ENCODE data around the gene SLC25A23. TPM values are rescaled to one million over a fixed set of nuclear protein-coding genes. Genes with fewer than 3 reads are reported as not detected.
A peak's percentile ranks its signal among the peaks of the same experiment; 100 is the strongest.

The SLC25A23 gene
- total and polyA plus RNA-seq, 12 donors, result 53.4 to 126 (median 94.6) TPM

DNA sequence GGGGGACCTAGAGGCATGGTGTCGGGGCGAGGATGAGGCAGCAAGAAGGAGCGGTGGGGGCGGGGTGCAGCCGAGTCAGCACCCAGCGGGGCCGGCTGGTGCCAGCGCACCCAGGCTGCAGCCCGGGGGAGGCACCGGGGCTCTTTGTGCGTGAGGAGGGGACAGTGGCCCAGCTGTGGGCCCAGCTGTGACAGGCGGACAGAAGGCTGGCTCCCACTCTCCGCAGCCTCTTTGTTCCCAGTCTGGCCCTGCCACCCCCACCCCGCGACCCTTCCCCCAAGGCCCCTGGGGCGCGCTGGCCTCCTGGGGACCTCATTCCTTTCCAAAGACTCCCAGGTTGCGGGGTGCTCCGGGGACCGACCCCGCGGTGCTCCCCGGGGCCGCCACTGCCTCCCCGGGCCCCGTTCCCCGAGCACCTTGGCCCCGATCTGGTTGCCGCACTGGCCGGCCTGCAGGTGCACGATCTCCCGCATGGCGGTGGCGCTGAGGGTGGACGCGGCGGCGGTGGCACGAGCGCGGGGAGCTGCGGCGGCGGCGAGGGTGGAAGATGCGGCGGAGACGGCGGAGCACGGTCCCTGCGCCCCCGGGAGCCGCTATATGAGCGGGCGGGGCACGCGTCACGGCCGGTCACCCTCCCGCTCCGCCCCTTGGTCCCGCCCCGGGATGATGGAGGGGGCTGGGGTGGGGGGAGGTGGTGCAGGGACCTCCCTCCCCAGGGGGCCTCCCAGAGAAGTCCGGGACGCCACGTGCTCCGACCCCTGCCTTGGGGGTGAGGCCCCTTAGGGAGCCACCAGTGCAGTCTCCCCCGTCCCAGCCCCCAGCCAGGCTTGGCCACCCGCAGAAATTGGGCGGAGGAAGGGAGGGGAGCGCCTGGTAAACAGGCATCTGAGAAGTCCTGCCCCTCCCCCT, 42.4 kb upstream of the SLC25A23 start, which contains the start of gene TUBB4A:
TSS of gene TUBB4A (minus strand) at position 570 of the 909 bp plus-strand sequence. CDS start at position 473, 97 bp downstream.
- H3K27me3 ChIP-seq, result peaks cover 19 to 63% (median 52%) of the 10 kb centered on the region in 7 donors
- H3K36me3 ChIP-seq, result no peaks in the 10 kb centered on the region
- 1 to 2% methylated on average over 63 to 71 of the region's 71 CpGs for WGBS, 2 donors
- no peaks in the 10 kb centered on the region for H3K9me3 ChIP-seq
- H3K4me1 ChIP-seq, result peaks cover 0 to 15% (median 12%) of the 10 kb centered on the region in 9 donors
- TF ChIP-seq, protein P1, sequence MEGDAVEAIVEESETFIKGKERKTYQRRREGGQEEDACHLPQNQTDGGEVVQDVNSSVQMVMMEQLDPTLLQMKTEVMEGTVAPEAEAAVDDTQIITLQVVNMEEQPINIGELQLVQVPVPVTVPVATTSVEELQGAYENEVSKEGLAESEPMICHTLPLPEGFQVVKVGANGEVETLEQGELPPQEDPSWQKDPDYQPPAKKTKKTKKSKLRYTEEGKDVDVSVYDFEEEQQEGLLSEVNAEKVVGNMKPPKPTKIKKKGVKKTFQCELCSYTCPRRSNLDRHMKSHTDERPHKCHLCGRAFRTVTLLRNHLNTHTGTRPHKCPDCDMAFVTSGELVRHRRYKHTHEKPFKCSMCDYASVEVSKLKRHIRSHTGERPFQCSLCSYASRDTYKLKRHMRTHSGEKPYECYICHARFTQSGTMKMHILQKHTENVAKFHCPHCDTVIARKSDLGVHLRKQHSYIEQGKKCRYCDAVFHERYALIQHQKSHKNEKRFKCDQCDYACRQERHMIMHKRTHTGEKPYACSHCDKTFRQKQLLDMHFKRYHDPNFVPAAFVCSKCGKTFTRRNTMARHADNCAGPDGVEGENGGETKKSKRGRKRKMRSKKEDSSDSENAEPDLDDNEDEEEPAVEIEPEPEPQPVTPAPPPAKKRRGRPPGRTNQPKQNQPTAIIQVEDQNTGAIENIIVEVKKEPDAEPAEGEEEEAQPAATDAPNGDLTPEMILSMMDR (IDR thresholded peaks at IDR 0.05), result no peak
- ATAC-seq, result peak in 7 of 8 donors; percentile 41 to 72 (median 56)
- DNase-seq, result peak; percentile 11 to 55
- H3K27ac ChIP-seq, result peak within 1 kb of the TSS in 2 of 10 donors; percentile 6 to 8
- intact Hi-C loops (cut with DNase I), result no loop called here
- H3K4me3 ChIP-seq, result peak within 1 kb of the TSS; percentile 29 to 52 (median 46)

DNA sequence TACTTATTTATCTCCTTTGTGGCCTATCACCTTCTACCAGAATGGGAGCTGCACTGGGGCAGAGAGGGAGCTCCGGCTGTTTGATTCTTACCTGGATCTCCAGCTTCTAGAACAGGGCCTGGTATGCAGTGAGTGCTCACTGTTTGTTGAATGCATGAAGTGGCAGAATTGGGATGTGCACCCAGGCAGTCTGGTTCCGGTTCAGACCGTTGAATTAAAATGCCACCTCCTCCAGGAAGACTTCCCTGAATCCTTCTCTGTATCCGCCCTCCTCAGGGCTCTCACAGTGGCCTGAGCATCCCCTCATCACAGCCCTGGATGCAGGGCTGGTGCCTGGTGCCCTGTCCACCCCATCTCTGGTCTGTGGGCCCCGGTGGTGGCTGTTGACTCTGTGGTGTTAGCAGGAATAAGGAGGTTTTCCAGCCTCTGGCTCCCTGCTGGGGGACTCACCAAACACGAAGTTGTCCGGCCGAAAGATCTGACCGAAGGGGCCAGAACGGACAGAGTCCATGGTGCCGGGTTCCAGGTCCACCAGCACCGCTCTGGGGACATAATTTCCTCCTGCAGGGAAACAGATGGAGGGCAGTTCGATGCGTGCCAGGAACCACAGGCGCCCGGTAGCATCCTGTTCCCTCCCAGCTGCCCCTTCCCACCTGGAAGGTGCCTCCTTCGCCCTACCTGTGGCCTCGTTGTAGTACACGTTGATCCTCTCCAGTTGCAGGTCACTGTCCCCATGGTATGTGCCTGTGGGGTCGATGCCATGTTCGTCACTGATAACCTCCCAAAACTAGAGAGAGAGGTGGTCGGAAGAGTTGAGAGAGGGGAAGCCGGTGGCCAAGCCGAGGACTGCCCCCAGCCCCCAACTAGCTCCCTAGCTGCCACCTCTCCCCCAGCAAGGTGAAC, 41.5 kb upstream of the SLC25A23 start:
- TF ChIP-seq, protein P1 (IDR thresholded peaks at IDR 0.05), result no peak
- Histone ChIP-seq H3K9me3 (no peaks in the 10 kb centered on the region), H3K4me3 (peak overlapping the region in 8 of 10 donors; percentile 29 to 52 (median 46)), H3K36me3 (no peaks in the 10 kb centered on the region), H3K27me3 (peaks cover 19 to 63% (median 52%) of the 10 kb centered on the region in 7 donors), H3K4me1 (peaks cover 0 to 15% (median 12%) of the 10 kb centered on the region in 9 donors), H3K27ac (no peak overlapping the region)
- intact Hi-C loops (cut with DNase I), result no loop called here
- 52 to 54% methylated on average over 24 of the region's 24 CpGs for WGBS, 2 donors
- DNase-seq (no peak), ATAC-seq (no peak)

DNA sequence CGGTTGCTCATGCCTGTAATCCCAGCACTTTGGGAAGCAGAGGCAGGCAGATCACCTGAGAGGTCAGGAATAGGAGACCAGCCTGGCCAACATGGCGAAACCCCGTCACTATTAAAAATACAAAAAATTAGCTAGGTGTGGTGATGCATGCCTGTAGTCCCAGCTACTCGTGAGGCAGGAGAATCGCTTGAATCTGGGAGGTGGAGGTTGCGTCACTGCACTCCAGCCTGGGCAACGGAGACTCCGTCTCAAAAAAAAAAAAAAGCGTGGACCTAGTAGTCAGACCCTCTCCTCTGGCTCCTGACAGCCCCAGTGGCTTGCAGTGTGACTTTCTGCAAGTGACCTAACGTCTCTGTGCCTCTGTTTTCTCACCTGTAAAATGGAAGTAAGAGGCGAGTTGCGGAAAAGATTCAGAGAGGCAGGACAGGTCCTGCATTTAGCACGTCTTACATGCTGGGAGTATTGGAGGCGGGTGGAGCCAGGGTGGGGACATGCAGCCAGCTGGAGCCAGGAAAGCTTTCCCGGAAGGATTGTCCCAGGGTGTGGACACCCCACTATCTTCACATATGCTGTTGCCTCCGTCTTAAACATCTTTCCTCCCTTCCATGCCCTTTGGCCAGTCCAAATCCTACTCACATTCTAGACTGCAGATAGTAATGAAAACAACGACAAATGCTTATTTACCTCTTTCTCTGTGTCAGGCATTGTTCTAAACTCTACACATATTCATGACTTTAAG, 39.6 kb upstream of the SLC25A23 start:
- H3K9me3 ChIP-seq, result no peaks in the 10 kb centered on the region
- TF ChIP-seq, protein P1 (IDR thresholded peaks at IDR 0.05), result no peak
- peaks cover 0 to 15% (median 12%) of the 10 kb centered on the region in 9 donors for H3K4me1 ChIP-seq
- H3K36me3 ChIP-seq, result no peaks in the 10 kb centered on the region
- DNase-seq (no peak), ATAC-seq (no peak)
- H3K4me3 ChIP-seq, result no peak overlapping the region
- no peak overlapping the region for H3K27ac ChIP-seq
- H3K27me3 ChIP-seq, result peaks cover 19 to 61% (median 50%) of the 10 kb centered on the region in 7 donors
- intact Hi-C loops (cut with DNase I), result no loop called here
- WGBS, 2 donors, result 66 to 70% methylated on average over 17 of the region's 17 CpGs

Data from heart right ventricle (tissue), 16 donors.